ENCODE results near the gene GPR108.

- no peak for TF ChIP-seq POLR2A (IDR thresholded peaks at IDR 0.05)
- TF ChIP-seq CTCF (IDR thresholded peaks at IDR 0.05) = no peak
These were observed 40.1 kb downstream of the GPR108 start for GRCh38 chr19:6697291-6697690.

Data from thyroid gland (tissue), 4 donors.